Stimulated activated CD8-positive, alpha-beta memory T cell treated with anti-CD3 and anti-CD28 coated beads, Interleukin-15, amount 100 ng/mL, for 4 hours (primary cell): ENCODE results near the gene PGC.

Source experiments
- DNase-seq, 2 donors: peaks; one replicate each; pipeline ENCODE4 v3.0.0-alpha.2; 2020; ENCODE audit warnings: low read depth in 2 of 2

PGC gene

DNA sequence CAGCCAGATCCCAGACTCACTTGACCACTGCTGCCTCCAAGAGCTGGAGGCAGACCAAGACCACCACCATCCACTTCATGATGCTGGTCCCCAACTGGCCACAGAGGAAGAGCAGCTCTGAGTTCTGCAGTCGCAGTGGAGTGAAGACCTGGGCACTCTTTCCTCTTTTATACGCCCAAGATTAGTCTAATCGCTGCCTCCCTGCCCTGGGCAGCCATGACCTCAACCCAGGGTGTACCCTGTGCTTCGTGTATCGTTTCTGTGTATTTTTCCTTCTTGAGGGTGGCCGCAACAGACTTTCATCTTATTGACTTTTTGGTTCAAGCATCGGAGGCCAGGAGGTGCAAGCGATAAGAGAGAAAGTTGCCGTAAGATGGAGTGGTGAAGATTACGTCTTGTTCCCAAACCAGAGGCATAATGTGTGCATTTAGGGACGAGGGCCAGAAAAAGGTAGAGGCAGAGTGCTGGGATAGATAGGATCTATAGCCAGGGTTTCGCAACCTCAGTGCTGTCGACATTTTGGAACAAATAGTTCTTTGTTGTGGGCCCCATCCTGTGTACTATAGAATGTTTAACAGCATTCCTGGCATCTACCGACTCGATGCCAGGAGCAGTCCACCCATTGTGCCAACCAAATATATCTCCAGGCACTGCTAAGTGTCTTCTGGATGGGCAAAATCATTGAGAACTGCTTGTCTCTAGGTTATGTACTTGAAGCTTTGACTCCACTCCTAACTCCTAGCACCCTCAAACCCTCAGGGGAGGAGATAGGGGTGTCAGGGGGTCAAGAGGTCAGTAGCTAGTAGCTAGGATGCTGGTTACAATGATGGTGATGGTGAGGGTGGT is at the start of gene PGC:
Gene PGC, minus strand, starts transcription at position 142 of the 846 bp plus-strand sequence. Its CDS starts 63 bp downstream, at position 79.
- no peak for DNase-seq

DNA sequence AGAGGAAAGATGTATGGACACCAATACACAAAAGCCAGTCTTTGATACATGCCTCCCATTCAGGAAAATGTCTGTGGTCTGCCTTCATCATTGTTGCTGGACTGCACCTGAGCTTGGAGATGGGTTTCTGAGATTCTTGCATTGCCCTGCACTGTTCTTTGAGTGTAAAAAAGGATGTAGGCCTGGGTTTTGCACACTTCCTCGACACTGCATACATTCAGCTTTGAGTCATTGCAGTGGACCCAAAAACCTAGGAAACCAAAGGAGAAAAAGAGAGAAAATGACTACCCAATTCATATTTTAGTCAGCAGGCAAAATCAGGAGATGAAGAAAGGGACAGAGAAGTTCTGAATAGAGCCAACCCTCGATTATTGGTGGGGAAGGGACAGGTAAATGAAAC is 49.3 kb upstream of the PGC start:
- DNase-seq, result no peak

DNA sequence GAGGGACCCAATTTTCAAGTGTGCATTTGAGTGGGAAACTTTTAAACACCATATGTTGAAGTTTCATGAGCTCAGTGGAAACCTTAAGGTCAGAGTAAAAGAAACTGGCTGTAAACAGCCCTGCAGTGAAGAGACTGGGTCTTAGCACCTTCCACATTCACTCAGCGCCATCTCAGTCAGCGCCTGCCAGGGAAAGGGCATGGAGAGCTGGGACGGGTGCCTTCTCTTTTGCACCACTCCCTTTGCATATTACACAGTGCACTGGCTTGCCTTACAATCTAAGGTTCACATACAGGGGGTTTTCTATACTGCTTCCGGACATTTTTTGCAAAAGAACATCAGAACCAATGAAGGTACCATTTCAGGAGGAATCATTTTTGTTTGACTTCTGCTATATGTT is 44.8 kb upstream of the PGC start:
- DNase-seq, result no peak

DNA sequence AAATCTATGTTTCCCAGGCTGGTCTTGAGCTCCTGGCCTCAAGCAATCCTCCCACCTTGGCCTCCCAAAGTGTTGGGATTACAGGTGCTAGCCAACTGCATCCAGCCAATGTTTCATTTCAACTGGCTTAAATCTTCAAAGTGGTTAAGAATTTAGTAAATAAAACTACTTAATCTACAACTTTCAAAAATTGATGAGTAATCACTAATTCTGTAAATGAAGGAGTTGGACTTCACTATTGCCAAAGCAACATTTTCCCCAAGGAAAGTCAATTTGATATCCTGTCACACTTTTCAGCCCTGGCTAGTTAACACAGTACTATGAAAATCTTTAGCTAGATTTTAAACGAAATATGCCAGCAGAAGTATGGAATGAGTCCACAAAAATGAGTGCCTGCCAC is 44.1 kb upstream of the PGC start:
- DNase-seq, result no peak

DNA sequence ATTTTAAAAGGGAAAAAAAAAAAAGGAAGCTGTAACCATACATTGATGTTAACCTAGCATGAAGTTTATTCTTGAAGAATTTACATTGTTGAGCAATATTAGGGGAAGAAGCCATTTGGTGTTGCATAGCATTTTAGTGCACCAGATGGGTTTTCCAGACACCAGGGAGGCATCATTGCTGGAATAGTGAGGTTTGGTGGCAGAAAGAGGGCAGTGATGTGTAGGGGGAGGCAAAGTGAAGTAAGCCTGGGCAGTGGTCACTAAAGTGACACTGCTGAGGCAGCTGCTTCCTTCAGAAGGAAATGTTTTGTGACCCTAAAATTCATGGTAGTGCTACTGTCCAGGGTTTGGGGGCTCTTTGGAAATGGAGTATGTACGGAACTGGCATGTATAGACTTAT is 42.8 kb upstream of the PGC start:
- no peak for DNase-seq

DNA sequence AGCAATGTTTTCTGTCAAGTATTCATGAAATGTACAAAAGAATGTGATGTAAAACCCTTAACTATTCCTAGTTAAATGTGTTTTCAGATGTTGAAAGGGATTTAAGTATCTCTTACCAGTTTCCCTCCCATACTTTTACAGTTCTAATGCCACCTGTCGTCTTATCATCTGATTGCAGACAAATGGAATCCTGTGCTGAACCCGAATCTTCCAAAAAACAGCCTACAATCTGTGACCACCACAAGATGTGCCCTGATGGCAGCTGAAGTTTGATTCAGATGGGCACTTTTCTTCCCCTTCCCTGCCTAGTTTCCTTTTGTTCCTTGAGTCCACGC is 42.2 kb upstream of the PGC start:
- DNase-seq, result no peak

DNA sequence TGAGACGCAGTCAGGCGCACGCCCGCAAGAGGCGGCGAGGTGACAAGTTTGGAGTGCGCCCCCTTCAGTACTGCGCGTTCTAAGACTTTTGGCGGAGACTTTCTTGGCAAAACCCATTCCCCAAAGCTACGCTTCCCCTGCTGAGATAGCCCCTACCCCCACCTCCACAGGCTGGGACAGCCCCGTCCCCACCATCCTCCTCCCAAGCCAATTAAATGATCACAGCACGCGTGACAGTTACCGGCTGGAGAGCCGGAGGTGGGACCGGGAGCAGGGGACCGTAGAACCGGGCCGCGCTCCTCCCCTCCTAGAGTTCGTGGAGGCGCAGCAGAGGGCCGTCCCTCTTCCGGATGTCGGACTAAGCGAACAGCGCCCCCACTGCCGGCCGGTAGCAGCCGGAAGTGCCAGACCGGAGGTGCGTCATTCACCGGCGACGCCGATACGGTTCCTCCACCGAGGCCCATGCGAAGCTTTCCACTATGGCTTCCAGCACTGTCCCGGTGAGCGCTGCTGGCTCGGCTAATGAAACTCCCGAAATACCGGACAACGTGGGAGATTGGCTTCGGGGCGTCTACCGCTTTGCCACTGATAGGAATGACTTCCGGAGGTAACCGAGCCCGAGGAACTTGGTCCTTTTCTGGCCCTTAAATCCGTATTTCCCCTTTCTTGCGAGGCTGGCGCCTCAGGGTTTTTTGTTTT is 40.2 kb upstream of the PGC start, which contains the start of gene TOMM6:
Gene TOMM6, plus strand, starts transcription at position 476 of the 699 bp plus-strand sequence. Its CDS starts 4 bp downstream, at position 480.
- DNase-seq, result peak; percentile 86 to 92

DNA sequence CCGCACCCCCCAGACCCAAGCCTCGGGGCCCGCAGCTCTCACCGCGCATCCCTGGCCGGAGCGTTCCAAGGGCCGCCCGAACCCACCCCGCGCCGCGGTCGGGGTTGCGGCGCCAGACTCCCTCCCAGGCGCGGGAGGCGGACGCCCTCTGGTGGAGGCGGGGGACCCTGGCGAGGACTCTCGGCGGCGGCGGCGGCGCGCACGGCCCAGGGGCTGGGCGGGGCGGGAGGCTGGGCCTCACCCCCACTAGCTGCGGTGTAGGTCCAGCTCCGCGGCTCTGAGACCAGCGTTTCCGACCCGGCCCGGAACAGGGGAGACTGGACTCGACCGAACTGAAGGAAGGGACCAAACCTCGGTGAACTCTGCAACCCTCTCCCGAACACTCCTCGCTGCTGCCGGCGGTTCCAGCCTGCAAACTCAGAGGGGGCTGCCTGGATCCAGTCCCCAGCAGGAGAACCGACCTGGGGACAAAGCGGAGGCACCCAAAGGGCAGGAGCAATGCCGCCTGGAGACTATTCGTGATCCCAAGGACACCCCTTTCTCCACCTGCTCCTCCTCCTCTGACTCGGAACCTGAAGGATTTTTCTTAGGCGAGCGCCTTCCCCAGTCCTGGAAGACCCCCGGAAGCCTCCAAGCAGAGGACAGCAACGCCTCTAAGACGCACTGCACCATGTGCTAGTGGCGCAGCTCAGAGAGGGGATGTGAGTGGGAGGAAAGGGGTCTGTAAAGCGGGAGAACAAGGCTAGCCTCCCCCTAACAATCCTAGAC is 39.4 kb upstream of the PGC start:
- peak; percentile 70 to 79 for DNase-seq

DNA sequence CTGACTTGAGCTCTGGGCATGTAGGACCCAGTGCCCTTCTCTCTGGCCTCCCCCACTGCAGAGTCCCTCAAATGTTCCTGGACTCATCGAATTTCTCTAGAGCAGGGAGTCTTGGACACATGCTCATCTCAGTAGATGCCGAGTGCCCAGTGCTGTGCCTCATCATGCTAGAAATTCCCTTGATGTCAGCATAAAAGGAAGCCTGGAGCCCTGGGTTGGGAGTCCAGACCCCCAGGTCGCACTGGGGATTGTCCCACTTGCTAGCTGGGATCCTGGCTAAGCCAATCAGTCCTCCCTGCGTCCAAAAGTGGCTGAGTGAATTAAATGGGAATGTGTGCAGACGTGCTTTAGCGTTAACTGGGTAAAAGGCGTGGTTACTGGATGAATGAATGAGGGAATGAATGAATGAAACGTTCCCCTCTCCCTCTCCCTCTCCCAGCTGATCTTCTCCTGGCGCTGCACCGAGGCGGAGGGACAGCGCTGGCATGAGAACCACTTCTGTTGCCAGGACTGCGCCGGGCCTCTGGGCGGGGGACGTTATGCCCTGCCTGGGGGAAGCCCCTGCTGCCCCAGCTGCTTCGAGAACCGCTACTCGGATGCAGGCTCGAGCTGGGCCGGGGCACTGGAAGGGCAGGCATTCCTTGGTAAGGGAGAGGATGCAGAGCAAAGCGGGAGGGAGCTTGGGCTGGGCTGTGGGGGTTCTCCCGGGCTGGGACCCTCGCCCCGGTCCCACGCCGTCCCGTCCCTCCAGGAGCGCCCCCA is 38.7 kb upstream of the PGC start:
- DNase-seq, result no peak

DNA sequence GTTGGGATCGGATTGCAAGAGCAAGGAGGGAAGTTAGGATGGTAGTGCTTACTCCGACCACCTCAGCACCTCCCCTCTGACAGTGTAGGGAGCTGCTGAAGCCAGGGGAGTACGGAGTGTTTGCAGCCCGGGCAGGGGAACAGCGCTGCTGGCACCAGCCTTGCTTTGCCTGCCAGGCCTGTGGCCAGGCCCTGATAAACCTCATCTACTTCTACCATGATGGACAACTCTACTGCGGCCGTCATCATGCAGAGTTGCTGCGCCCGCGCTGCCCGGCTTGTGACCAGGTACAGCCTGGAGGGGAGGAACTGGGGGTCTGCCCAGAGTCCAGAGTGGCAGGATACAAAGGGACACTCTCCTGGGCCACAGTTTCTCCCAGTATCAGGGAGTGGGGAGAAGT is 38.1 kb upstream of the PGC start:
- no peak for DNase-seq

DNA sequence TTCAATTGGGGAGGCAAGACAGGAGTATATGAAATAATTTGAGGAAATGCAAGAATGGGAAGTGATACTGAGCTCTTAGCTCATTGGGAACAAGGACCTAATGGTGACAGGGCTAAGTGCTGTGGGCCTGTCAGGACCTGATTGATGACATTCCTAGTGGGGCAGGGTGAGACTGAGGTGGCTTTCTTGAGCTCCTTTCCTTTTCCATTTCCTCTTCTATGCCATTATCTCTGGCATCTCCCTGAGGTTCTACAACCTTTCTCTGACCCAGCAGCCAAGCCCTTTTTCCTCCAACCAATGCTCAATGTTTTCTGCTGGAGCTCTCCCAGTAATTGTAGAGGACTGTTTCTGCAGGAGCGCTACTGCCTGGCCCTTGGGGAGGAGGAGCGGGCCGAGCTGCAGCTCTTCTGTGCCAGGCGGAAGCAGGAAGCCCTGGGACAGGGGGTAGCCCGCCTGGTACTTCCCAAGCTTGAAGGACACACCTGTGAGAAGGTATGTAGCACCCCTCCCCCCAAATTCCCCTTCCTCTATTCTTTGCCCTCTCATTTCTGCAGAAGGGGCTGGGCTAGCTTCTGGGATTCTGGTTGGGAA is 37.5 kb upstream of the PGC start:
- no peak for DNase-seq

DNA sequence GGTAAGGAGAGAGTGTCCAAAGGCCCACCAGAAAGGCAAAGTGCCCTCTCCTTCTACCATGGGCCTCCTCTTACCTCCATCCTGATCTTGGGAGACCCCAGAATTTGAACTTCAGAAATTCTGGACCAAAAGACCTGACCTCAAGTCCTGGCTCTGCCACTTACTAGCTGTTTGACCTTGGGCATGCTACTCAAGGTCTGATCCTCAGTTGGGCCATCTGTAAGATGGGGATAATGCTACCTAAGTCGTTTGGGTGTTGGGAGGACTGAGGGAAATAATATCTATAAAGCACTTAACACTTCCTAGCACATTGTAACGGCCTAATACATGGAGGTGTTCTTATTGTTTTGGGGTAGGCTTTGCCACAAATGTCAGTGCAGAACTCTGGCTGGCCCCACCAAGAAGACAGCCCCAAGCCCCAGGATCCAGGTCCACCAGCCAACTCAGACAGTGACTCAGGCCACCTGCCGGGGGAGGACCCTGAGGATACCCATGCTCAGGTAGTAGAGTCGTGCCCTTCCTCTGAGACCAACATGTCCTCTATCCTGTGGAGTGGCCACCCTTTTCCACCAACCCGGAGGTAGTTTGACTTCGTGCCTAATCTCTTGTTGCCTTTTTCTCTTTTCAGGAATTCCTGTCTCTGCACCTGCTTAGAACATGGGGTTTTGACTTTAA is 36.0 kb upstream of the PGC start:
- DNase-seq, result no peak

DNA sequence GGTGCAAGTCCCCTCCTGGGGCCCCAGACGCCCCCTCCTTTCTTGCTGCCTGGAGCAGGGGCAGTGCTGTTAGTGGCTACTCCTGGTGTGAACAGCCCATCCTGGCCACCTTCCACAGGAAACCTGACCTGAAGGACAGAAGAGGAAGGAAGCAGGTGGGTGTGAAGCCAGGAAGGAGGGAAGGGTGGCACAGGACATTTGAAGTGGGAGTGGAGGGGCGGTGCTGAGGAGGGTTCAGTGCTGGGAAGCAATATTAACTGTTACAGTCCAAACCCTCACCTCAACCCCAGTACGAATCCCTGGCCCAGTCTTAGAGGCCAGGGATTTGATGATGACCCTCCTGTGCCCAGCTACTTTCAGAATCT is 34.2 kb upstream of the PGC start:
- DNase-seq, result no peak

DNA sequence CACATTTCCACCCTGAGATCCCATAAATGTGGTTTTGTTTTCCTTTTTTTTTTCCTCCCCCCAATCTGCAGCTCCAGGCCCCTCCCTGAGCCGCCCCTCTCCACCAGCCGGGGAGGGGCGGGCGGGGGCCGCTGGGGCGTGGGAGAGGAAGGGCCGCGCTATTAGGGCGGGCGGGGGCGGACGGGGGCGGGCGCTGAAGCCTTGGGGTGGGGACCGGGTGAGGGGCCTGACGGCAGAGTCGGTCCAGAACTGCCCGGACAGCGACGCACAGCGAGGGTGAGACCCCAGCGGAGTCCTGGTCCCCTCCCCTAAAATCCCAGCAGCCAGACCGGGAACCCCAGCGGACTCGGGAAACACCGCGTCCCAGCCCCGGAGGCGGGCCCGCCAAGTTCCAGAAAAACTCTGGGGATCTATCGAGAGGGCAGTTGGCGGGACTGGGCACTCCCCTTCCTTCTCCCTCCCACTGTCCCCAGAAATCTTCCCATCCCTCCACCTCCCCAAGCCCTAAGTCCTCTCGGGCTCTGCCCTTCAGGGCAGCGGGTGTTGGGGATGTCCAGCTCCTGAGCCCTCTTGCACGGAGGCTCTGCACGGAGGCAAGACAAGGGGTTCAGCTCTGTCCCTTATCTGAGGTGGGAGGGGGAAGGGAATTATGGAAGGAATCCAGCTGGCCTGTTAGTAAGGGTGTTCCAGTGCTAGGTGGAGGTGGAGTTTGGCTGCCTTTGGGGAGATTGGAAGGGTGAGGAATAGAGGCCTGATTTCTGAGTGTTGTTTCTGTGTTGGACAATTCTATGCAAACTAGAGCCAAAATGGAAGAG is 33.6 kb upstream of the PGC start, which contains the start of gene PRICKLE4:
Gene PRICKLE4, plus strand, starts transcription at position 232 of the 815 bp plus-strand sequence. CDS start 2,692 bp downstream, outside the sequence.
- no peak for DNase-seq

DNA sequence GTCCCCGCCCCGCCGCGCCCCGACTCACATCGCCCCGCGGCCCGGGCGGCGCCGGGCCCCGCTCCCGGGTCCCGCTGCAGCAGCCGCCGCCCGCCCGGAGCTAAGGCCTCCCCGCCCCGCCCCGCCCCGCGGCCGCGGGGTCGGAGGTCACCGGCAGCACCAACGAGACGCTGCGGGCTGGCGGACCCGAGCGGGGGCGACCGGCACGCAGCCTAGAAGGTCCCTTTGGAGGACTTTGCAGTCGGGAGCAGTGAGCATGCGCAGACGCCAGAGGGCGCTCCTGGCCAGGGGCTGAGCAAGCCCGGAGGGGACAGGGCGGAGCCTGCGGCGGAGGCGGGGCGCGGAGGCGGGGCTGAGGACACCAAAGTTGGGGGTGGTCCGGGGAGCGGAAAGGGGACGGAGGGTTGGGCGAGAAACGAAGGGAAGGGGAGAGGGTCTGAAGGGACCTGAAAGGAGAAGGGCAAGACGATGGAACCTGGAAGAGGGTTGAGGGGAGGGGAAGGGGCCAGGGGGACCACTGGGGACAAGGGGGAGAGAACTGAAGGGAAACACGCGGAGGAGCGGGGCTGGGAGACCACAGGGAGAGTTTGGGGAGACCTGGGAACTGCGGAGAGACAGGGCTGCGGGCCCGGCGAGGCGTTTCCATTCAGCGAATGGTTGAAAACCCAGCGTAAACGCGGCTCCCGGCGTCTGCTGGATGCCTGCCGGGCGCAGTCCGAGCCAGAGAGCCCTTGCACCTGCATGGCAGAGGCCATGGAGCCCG is 32.8 kb upstream of the PGC start, which contains the start of gene FRS3:
Gene FRS3, minus strand, starts transcription at position 113 of the 763 bp plus-strand sequence. CDS start 2,913 bp downstream, outside the sequence.
- peak; percentile 97 to 98 for DNase-seq

DNA sequence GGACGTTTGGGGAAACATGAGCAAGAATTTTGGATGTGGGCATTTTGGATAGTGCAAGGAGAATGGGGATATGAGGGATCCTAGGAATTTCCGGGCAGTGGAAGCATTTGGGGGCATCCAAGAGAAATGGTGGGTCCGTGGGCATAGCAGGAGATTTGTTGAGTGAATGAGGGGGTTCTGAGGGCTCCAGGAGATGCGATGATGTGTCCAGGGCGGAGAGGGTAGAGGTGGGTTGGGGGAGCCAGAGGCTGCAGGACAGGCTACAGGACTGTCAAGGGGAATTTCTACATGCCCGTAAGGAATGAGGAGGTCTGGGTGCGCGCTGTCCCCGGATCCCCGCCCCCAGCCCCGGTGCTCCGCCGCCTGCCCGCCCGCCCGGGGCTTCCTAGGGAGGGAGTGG is 32.1 kb upstream of the PGC start:
- DNase-seq, result no peak

DNA sequence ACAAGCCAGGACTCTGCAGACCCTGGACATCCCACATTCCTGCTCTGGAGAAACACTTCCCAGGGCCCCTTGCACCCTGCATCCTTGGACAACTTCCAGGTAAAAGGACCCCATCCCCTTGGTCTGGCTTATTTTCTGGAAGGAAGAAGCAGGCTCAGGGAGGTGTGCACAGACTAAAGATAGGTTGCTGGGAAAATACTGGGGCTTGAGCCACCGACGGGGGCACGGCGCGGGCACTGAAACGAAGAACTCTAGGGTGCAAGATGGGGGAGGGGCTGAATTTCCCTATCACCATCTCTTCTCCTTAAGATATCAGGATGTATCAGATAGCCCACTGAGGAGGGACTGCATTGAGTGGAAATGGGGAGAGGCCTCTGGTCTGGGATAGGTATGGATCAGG is 31.7 kb upstream of the PGC start:
- no peak for DNase-seq

DNA sequence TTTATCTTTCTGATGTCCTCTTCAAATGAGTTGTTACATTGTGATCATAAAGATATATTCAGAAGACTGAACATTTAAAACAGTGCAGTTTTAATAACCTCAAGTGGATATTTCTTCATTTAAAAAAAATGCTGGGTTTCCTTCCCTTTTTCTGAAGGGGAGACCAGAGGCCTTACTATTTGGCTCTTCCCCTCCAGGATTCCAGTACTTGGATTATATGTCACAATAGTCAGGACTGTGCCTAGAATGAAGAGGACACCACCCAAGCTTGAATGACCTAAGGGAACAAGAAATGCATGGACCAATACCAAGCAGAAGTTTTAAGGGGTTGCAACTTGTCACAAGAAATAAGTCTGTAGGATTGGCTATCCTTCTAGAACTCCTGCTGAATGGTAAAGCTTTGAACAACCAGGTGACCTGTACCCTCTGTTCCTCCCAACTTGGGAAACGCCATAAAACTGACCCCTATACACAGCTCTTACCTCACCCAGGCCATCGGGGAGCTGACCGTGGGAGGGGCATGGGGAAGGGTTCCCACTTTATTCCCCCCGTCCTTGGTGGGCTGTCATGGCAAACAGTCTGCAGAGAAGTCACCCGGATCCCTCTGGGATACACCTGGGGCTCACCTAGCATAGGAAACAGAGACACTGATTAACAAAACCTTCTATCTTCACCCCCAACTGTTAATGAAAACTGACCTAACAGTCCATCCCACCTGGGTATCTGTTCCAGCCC is 30.5 kb upstream of the PGC start:
- no peak for DNase-seq
